CD4-positive, alpha-beta T cell treated with Interleukin-4 for 4 hours (primary cell): ENCODE results near the gene C4orf51.

Experiments used
- DNase-seq: peaks from one replicate; pipeline ENCODE4 v3.0.0-alpha.2; 2020

C4orf51 gene

DNA sequence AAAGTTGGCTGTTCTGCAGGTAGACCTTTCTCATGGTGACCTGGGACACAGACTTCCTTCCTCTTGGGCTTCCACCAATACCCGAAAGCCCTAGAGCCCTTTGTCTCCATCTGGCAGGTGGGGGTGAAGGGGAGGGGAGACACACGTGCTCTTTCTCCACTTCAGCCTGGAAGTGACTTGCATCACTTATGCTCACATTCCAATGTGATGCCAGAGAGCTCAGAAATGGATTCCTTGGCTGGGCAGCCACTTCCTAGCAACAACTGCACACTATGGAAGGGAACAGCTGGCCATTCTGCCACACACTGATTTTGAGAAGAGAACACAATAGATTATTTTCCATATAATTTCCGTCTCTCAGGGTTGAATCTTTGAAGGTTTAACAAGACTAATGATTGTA lies 36.3 kb downstream of the C4orf51 start:
- no peak for DNase-seq

DNA sequence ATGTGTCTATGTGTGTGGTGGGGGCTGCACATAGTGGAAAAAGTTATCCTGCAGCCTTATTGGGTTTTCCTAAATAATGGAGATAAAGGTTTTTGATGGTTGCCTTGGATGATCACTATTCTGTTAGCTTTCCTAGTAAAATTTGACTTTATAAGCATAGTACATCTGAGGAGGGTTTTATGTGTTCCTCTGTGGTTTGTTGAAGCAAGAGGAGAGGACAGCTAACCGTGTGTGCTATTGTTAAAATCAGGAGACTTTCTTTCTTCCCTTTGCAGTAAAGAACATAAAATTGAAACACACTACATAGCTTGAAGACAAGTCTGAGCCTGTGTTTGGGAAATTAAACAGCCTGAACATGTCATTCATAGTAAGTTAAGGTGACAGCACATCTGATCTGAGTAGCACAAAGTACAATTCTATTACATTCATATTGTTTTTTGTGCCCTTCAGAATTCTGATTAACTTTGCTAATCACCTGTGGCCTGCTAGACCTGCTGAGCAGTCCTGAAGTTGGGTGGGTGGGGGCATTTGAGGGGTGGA lies 36.8 kb downstream of the C4orf51 start:
- DNase-seq: no peak

DNA sequence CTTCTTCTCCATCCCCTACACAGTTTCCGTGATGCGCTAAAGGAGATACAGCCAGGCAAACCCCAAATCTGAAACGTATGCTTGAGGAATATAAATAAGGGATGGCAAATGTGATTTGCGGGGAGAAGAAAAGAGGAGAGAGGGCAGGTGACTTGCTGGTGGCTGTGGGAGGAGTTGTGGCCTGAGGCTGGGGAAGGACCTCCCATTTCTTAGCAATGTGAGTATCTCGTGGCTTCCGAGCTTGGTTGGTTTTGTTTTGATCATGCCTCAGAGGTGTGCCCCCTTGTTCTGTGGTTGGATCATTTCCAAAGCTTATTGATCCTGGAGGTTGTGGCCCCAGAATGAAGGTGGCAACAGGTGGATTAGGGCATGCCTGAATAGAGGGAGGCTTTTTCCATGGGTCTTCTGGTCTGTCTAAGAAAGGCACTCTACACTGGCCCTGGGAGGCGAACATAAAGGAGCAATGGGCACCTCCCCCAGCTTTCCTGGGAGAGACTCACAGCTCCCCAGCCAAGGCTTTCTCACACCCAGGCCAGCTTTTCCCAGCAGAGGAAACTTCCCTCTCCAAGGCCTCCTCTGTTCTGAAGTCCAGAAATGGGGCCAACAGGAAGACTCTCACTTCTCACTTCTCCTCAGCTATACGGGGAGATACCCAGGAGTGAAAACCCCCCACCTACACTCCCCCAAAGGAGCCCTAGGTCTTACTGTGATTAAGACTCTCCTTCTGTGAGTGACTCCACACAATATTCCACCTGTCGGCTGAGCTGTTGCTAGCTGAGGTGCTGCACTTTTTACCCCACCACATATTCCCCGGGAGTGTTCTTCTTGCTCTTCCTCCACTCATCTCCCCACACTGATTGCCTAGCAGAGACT lies 40.0 kb downstream of the C4orf51 start:
- DNase-seq: no peak

DNA sequence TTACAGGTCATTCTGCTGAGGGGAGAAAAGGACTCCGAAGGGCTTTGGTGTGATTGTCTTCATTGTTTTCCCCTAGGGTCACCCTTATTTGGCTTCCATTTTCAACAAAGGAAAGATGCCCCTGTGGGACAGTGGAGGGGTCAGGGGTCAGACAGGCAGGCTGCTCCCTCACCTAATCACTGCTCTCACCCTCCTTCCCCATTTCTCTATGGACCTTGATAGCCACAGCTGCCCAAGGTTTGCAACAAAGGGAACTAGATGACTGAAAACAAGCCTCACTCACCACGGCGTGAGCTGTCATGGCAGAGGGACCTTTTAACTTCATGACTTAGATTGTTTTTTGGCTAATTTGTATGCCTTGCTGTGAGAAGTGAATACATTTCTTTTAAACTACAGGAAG lies 40.7 kb downstream of the C4orf51 start:
- no peak for DNase-seq

DNA sequence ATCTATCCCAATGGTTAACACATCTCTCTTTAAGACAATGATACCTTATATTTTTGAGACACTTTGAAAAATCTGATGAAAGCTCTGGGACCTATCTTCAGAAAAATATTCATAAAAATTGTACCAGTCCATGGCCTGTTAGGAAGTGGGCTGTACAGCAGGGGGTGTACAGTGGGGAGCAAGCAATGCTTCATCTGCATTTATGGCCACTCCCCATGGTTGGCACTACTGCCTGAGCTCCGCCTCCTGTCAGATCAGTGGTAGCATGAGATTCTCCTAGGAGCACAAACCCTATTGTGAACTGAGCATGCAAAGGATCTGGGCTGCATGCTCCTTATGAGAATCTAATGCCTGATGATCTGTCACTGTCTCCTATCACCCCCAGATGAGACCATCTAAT lies 42.6 kb downstream of the C4orf51 start:
- DNase-seq: no peak

DNA sequence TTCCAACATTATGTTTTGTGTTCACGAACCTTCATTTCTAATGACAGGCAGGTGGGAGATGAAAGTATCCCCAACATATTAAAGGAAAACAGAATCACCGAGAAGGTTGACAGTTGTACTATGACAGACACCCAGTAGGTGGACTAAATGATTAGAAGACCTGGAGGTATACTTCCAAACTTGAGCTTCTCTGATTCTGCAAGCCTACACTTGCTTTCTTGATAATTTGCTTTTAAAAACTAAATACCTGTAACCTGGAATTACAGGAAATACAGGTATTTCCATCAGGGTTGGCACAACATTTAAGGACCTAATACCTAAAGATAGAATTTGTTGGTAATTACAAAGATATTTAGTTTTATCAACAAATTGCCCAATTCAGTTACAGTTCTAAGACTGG lies 43.4 kb downstream of the C4orf51 start:
- DNase-seq: no peak

DNA sequence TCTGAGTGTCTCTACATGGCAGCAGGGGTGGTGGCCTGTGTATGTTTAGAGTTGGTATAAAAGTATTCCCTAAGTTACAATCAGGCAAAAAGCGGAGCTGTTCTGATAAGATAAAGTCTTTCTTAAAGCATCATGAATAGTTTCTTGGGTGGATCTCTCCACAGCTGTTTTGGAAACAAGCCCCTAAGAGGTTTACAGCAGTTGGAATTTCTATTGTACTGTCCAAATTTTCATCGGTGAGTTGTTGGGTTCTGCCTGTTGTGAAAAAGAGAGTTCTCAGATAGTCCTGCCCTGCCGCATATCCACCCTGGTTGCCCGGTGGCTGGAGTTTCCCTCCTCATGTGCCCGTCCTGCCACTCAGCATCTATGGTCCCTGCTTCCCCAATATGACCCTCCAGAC lies 50.1 kb downstream of the C4orf51 start:
- no peak for DNase-seq

DNA sequence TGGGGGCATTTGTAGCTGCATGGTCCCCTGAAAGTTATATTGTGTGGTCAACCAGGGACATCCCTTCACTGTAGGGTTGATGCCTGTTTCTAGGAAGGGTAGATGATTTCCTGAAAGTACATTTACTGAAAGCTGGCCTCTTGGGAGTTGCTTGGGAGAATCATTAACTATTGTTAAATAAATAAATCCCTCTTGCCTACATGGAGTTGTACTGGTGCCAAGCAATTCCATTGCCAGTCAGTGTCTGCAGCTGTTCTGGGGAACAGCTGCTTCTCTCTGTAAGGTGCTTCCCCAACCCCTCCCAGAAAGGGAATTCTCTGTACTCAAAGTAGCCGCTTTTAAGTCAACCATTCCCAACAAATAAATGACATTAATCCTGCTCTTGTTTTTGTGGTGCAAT lies 51.1 kb downstream of the C4orf51 start:
- DNase-seq: no peak

DNA sequence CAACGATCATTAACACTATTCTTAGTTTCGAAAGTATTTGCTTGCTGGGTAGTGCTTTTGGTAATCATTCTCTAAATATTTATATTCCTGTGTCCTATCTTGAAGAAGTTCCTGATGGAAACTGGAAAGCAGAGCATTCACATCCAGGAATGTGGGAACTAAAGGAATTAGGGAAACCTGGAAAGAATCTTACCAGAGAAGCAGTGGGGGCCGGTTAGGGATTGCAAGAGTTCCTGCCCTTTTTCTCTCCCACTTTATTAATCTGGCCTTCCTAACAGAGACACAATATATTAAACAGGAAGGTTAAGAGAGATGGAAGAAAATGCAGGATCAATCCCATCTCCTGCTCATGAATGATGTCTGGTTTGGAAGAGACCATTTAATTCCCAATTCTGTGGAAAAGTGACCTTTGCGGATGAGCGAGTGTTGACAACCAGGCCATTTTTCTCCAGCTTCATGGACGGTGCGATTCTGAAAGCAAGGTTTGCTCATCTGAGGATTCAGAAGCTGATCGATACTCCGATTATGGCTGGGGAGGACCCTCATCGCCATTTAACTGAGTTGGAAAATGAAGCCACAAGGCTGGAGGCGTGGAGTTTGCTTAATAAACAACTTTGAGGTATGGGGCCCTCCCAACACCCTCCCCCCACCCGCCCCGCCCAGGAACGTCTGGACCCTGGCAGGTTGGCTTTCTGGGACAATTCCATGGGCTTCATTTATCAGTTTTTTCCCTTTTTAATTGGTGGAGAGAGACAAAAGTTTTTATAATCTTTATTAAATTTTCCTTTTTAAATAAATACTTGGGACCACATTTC lies 52.3 kb downstream of the C4orf51 start:
- no peak for DNase-seq

DNA sequence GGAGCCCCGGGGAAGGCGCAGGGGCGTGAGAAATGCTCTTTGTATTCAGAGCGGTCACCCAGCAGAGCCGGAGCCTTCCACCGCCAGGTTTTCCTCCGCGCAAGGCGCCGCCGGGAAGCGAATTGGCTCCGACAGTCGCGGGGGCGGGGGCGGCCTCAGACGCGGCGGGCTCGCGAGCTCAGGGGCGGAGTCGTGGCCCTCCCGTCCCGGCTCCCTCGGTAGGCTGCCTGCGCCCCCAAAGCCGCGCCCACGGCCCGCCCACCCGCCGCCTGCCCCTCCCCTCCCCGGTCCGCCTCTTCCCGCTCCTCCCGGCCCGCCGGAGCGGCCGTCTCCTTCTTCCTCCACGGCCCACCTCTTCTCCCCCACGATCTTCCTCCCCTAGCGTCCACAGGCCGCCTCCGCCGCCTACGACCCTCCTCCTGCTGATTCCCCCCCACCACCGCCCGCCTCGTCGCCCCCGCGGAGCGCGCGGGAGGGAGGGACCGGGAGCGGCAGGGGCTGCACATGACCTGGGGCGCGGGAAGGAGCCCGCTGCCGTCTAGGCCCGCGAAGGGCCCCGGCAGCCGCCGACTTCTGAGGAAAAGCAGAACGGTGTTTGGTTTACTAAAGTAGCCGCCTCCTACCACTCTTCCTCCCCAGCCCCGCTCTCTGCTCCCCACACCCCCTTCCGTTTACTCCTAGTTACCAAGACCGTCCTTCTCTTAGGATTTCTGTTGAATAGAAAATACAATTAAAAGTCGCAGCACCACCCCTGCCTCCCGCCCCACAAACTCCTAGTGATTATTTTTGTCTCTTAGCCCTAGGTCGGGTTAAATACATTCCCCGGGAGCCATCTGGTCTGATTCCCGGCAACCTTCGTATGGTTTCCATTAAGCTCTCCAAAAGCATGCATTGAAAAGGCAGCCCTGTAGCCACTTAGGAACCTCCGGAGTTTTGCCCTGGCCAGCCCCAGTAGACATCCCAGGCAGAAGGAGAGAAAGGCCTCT lies 53.2 kb downstream of the C4orf51 start:
- DNase-seq: peak; percentile 63

DNA sequence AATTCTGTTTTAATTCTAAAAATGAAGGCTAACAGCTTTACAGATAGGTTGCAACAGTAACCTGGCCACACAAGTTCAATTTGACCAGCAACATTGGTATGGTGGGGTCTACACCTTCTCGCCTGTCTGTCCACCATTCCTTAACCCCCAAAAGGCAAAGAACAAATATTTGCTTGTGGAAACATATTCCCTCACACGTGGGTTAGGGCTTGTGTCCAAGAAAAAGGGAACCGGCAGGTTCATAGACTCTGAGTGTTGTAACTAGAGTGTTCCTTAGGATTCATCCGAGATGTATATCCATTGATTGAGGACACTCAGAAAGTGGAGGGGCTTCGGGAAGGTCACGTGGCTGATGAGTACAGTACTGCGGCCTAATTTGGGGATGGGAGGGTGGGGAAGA lies 54.1 kb downstream of the C4orf51 start:
- no peak for DNase-seq

DNA sequence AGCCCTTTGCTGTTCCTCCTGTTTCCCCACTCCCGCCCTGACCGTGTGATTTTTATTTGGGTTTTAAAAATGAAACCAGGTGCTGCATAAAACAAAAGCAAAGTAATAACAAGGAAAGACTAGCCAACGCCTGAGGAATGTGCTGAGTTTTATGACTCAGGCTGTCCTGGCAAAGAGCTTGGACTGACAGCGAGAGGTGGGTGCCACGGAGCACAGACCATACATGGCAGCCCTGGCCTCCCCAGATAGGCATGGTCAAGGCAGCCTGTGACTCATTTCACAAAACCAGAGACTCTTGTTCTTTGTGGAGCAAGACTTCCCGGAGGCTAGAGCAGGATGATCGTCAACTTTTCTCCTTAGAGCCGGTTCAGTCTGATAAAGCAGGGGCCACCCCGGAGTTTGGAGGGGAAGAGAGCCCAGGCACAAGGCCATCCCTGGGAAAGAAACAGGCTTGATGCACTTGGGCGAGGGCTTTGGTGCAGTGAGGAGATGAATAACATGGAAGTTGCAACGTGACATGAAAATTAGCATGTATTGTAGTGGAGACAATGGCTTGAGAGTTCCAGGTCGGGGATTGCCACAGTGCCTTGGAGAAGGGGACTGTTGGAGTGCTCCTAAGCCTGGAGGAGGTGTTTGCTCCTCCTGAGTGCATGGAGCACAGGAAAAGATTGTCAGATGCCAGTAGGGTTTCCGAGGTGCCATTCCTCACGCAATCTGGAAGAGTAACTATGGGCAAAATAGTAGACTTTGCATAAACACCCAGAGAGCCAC lies 54.8 kb downstream of the C4orf51 start:
- DNase-seq: no peak

DNA sequence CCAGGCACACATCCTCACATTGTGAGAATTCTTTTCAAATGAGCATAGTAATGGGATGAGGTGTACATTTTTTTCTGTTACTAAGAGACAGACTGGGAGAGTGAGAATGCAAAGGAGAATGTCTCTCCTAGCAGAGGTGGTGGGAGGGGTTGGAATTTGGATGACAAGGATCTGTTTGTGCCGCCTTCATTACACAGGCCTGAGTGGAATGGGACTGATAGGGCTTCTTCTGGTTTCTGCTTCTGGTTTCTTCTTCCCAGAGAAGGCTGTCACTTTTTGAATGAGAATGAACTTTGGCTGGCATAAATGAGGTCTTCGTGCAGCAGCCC lies 55.4 kb downstream of the C4orf51 start:
- no peak for DNase-seq

DNA sequence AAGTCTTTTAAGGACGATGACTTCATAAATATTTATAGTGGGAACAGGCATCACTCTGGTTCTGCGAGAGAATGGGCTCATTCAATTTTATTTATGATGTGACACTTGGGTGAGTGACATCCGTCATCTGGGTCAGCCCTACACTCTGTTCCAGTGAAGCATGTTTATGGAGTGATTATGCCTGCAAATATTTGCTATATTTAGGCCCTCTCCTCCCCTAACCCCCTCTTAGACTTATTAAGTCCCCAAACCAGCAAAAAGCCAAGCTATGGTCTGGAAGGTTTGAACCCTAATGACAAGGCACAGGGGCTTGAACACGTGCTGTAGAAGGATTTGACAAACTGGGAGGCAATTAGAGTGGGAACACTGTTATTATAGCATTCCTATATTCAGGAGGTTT lies 55.9 kb downstream of the C4orf51 start:
- no peak for DNase-seq

DNA sequence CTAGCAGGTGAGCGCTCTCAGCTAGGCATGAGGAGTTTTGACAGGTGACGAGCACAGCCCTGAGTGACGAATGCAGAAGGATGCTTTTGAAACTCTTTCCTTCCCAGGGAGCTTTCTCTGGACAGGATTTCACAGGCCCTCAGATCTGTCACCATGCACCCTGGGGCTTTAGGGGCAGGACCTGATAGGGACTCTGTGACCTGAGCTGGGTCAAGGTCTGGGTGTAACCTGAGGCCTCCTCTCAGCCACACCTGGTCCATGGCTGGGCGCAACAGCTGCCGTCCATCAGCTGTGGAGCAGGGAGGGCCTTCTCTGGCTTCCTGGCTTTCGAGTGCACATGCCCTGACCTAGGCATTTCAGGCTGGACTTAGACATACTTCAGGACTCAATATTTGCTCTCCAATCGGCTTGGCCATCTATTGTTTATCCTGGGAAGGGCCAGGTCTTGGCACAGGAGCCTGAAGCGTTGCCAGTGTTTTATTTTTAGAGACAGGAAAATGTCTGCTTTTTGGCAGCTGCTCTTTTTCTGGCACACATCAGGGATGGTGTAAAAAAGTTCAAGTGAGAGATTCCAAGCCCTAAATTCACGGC lies 56.4 kb downstream of the C4orf51 start:
- DNase-seq: no peak

DNA sequence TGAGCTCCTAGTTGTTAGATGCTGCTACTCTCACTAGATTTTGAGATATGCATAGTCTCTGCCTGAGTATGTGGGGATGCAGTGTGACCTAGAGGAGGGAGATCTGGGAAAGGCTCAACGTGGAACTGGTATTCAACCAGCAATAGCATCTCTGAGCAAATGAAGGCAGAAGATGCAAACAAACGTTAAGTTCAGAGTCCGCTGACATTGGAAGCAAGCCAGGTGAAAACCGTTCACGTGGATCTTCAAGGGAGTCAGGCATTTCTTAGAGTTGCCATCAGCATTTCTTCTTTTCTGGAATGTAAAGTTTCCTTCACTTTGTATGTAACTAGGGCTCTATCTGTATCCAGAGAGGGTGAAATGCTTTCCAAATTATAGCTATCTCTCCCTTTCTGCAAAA lies 59.9 kb downstream of the C4orf51 start:
- DNase-seq: no peak

DNA sequence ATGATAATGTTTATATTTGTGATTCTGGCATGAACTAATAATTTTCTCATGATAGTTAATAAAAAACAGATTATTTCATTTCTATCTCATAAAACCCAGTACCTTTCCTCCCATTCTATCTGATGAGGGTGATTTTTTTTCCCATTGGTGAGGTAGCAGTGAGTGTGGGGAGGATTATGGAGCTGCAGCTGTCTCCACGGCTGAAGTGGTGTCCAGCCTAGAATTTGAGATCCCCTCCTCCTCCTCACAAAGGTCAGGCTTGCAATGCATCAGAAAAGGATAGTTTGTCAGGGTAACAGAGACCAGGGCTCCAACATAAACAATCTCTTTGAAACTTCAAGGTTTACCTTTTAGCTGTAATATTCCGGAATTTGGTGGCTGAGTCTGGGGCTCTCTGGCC lies 60.9 kb downstream of the C4orf51 start:
- no peak for DNase-seq

DNA sequence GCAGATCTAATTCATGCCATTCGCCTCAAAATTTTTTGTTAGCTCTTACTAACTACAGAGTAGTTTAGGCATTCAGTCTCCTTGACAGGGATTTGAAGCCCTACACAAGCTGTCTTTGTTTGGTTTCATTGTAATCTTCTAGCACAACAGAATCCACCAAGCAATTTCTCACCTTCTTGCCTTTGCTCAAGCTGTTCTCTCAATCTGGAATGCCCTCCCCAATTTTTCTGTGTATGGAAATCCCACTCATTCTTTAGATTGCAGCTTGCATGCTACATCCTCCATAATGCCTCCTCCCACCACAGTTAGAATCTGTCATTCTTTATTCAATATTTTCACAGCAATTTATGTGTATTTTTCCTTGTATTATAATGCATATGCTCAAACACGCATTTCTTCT lies 63.7 kb downstream of the C4orf51 start:
- no peak for DNase-seq

DNA sequence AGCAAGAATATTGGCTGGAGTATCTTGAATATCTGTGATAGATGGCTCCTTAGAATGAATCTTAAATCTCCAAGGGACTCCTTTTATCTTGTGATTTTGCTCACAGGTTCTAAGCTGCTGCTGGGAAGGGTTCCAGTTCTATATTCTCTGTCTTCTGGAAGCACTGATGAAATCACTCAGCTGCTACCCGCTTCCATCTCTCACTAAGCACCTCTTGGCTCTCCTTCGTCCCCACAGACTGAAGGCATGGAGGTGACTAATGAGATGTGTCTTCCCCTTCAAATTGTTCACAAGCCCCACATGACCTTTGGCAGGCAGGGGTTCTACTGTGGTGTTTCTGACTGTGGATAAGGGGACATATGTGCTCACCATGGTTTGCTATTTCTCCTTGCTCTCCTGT lies 75.9 kb downstream of the C4orf51 start:
- DNase-seq: no peak

DNA sequence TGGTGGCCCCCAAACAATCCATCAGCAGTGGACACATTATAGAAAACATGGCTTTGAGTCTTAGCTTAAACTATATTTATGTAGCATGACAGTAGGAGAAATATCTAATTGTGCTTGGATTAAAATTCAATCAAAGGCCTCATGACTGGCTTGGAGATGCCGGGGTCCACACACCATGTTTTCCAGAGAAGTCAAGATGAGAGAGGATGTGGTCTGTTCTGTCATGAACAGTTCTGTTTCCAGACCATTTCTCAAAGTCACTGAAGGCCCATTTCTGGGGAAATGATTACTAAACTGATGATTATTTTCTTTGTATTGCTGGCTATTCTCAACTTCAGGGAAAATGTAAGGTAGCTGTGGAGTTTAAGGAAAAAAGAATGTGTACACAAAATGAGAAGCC lies 76.3 kb downstream of the C4orf51 start:
- no peak for DNase-seq

DNA sequence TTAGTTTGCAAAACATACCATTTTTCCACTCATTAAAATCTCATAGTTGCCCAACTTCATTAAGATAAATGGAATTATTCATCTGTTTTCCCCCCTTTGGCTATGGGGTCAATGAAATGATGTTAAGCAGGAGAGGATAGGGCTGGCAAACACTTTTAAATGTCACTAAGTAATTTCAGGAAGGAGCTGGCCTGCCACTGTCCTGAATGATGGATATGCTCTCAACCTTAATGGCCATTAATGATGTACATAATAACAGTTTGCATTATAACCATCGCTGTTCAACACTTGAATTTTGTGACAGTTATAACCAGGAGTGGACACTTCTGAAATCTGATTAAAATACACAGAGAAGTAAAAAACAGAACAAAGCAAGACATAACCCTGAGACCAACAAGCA lies 77.2 kb downstream of the C4orf51 start:
- DNase-seq: no peak

DNA sequence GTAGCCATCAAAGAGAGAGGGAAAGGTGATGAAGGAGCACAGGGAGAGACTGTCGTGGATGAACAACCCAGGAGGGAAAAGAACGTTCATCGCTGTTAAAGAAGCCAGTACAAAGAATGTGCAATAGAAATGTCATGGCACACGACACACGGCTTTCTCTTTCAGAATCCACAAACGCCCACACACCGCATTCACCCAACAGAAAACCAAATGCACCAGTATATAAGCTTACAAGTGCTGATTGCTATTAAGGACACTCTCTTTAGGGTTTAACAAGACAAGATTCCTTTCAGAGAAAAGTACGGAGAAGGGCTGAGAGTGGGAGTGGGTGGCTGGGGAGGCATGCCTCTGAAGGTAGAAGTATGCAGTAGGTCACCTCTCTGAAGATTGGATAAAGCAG lies 80.2 kb downstream of the C4orf51 start:
- no peak for DNase-seq
